OCI-LY1 (cell line): ENCODE results near the gene PLS3.

Experiments
- CTCF ChIP-seq: fragments of 200-600 bp; sonication (generic), shearing (Covaris generic); IDR thresholded peaks from 2 replicates; pipeline ENCODE4 v1.5.1; 2017; ENCODE audit warnings: mild to moderate bottlenecking, antibody characterized with exemption, low read length, moderate library complexity, mixed read lengths
- EZH2 ChIP-seq: fragments of 200-600 bp; sonication (generic), shearing (Covaris generic); IDR thresholded peaks from 2 replicates; pipeline ENCODE4 v1.8.0; 2017; ENCODE audit warnings: borderline replicate concordance, mixed run types, mild to moderate bottlenecking, antibody characterized with exemption, low read length, moderate library complexity, mixed read lengths

DNA sequence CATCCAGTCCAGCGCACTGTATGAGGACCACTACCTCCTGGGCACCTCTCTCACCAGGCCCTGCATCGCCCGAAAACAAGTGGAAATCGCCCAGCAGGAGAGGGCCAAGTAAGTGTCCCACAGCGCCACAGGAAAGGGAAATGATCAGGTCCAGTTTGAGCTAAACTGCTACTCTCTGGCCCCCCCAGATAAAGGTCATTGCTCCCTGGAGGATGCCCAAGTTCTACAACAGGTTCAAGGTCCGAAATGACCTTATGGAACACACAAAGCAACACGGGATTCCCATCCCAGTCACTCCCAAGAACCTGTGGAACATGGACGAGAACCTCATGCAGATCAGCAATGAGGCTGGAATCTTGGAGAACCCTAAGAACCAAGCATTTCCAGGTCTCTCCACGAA is 104.1 kb downstream of the PLS3 start:
- TF ChIP-seq CTCF (no peak), EZH2 (no peak)
